ENCODE measurements around the gene GRB14. TPM values are rescaled to one million over a fixed set of nuclear protein-coding genes. Genes with fewer than 3 reads are reported as not detected.

Gene GRB14
- 10.0 and 19.8 TPM in 2 replicates for total RNA-seq

GRCh38 chr2:164620873-164621763, at the start of gene GRB14:
TSS of gene GRB14 (minus strand) at chr2:164621482. CDS start at chr2:164621309, 173 bp downstream.

Other genes with a start within 250 kb of the GRB14 start
- 30.2 and 56.1 TPM in 2 replicates for gene COBLL1, start 220.3 kb upstream of the GRB14 start, total RNA-seq